Stimulated activated CD8-positive, alpha-beta memory T cell treated with anti-CD3 and anti-CD28 coated beads, Interleukin-12 subunit alpha, Interleukin-12 subunit beta, amount 100 ng/mL, for 1 hour (primary cell): Measurements from ENCODE around the gene IRF8.
A peak's percentile ranks its signal among the peaks of the same experiment; 100 is the strongest.
"Not testable (repeated sequence)": the region's sequence is repeated elsewhere in the genome, so short reads cannot be mapped to it uniquely, and the experiment has no call there.

Experiments
- DNase-seq: peaks from one replicate; pipeline ENCODE4 v3.0.0-alpha.2; 2020; ENCODE audit warnings: low read depth

Gene IRF8

DNA sequence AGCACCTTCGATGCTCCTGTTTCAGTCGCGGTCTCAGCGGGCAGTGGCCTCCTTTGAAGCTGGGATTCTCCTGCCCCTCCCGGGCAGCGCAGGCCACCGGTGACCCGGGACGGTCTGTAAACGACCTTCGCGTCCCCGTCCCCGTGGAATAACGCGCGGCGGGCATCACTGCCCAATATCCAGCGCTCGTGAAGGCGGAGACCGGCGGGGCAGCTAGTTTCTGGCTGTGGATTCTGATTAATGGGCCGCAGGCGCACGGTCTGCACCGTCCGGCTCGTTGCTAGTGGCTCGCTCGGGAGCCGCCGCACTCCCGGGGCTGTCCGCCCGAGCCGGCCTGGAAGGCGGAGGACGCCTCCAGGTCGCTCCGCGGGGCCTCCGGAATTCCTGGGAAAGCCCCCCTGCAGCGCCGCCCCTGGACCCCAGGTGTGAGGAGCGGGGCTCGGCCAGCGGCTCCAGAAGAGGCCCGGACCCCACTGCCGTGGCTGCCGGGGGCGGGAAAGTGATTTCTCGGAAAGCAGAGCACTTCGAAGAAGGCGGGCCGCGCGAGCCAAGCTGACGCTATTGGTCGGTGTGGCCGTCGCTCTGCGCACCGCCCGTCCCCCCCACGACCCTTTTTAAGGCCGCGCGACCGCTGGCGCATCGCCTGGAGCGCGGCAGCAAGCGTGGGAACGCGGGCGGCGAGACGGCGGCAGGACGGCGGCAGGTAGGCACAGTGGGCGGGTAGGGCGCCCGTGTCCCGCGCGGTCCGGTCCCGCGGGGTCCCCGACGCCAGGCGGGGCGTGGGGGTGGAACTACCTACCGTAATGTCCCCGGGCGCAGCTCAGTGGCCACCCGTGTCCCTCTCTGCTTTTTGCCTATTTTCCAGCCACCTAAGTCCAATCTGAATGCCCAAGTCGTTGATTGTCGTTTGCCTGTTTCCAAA is at the start of gene IRF8:
Gene IRF8 (plus strand): TSS at position 642 of the 922 bp plus-strand sequence. CDS start 3,854 bp downstream, outside the sequence.
- peak; percentile 52 for DNase-seq

DNA sequence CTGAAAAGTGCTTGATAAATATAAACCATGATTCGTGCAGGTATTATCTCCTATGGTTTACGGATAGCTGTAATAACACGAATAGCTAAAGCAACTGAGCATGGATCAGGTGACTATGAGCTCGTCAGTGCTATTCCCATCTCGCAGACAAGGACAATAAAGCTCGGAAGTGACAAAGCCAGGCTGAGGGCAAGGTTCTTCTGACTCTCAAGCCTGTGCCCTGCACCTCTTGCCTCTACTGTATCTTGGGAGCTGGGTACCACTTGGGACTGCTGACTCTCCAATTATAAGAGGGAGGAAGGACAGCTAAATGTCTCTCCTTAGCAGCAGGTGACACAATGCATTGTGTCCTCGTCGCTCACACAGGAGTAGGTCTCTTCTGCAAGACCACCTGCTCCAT is 49.6 kb upstream of the IRF8 start:
- no peak for DNase-seq

- no peak for DNase-seq
These were observed 48.5 kb upstream of the IRF8 start for GRCh38 chr16:85850344-85850880.

- no peak for DNase-seq
These were observed 47.8 kb upstream of the IRF8 start for GRCh38 chr16:85851034-85851785.

DNA sequence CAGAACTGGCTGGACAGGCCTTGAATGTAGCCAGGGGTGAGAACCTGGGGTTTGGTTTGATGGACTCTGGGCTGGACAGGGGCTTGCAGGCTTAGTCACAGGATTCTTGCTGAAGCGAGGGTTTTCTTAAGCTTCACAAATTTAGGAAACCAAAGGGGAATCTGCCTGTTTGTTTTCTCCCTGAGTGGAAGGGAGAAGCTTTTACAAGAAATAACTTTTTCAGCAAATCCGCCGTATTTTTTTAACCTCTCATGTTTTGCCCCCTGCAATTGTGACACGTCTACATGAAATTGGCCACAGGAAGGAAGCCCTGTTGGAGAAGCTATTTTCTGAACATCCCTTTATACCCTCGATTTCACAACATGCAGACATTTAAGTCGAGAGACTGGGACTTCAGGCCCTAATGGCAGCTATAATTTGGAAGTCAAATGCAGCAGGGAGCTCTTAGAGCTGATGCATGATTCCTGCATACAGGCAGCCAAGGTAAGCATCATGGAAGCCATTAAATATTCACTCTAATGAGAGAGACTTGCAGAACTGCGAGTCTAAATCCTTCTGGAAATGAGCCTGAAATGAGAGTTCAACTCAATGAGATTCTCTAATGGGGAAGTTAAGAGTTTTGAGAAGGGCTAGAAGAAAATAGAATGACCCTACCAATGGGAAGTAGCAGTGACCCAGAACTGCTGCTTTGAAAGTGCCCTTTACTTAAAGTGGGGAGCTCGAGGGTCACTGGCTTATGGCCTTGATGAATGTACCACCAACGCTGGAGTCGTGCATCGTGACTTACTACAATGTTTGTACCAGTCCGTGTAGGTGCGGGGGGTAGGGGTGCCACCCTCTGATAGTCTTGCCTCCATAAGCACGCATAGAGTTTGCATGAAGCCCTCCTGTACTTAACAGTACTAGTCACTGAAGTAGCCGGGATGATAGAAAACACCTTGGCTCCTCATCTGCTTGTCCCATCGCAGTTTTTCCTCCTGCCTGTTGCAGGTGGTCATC is 45.1 kb upstream of the IRF8 start:
- no peak for DNase-seq

DNA sequence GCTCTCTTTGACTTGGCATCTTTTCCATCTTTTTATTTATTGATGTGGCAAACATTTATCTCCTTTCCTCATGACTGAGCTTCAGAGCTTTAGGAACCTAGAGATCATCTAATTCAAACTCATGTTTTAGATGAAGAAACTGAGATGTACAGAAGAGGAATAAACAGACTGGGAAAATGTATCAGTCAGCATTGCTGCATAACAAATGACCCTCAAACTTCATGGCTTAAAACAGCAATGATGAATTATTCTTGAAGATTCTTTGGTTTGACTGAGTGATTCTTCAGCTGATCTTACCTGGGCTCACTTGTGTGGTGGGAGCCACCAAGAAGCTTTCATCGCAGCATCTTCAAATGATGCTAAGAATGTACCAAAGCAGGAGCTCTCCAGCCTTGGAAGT is 44.0 kb upstream of the IRF8 start:
- no peak for DNase-seq

DNA sequence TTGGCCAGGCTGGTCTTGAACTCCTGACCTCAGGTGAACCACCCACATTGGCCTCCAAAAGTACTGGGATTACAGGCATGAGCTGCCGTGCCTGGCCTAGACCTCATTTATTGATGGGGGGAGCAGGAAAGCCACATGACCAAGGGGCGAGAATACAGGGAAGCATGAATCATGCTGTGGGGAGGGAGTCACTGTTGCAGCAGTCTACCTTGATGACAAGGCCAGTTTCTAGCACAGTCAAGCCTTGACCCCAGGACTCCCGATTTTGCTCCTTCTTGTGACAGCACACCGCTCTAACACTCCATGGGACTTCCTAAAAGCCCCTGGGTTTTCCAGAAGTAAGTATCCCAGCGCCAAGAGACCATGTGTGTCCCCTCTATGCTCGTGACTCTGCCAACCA is 42.9 kb upstream of the IRF8 start:
- DNase-seq: no peak

GRCh38 chr16:85856585-85856984 is 42.4 kb upstream of the IRF8 start:
- DNase-seq: no peak

- DNase-seq: no peak
These were observed 41.6 kb upstream of the IRF8 start for GRCh38 chr16:85857406-85857805.

DNA sequence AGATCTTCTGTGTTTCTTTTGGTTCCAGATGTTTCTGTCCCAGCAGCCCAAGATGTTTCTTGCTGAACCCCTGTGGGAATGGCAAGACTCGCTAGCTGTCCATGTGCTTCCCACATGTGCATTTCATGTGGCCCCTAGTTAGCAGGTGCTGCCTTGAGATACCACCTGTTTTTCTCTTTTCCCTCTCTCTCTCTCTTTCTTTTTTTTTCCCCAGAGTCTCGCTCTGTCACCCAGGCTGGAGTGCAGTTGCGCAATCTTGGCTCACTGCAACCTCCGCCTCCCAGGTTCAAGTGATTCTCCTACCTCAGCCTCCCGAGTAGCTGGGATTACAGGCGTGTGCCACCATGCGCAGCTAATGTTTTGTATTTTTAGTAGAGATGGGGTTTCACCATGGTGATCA is 40.4 kb upstream of the IRF8 start:
- DNase-seq: not testable (repeated sequence)

- no peak for DNase-seq
These were observed 39.8 kb upstream of the IRF8 start for GRCh38 chr16:85858984-85859817.

DNA sequence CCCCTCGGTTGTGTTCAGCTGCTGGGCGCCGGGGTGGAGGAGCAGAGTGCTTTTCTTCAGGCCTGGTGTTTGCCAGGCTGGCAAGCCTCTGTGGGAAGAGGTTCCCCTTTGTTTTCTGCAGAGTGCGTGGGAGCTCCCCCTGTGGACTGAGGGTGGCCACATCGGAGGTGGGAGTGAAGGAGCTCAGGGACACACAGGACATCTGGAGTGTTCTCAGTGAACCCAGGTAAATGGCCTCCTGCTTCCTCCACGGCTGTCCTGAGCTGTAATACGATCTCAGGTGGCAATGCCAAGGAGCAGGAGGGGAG is 39.2 kb upstream of the IRF8 start:
- DNase-seq: no peak

GRCh38 chr16:85860413-85861094 is 38.4 kb upstream of the IRF8 start:
- DNase-seq: no peak

DNA sequence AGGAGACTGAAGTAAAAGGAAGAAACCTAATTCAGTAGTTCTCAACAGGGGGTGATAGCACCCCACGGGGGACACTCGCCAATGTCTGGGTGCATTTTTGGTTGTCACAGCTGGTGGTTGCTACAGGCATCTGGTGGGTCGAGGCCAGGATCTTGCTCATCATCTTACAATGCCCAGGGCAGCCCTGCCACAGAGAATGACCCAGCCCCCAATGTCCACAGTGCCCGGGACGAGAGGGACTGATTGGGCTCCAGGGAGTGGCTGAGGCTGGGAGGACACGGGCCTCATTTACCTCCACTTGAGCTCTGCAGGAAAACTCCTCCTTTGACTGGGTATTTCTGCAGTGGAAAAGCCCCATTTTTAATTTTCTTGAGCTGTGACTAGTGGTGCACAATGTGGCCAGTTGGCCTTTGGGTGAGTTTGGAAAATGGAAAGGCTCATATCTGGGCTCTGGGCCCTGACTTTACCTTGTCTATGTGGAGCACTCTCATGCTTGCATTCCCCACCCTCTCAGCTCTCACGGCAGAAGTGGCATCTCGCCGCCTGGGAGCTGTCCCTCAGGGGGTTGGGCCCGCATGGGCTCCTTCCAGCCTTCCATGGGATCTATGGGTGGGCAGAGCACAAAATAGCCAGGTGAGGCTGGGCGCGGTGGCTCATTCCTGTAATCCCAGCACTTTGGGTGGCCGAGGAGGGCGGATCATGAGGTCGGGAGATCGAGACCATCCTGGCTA is 37.7 kb upstream of the IRF8 start:
- no peak for DNase-seq

DNA sequence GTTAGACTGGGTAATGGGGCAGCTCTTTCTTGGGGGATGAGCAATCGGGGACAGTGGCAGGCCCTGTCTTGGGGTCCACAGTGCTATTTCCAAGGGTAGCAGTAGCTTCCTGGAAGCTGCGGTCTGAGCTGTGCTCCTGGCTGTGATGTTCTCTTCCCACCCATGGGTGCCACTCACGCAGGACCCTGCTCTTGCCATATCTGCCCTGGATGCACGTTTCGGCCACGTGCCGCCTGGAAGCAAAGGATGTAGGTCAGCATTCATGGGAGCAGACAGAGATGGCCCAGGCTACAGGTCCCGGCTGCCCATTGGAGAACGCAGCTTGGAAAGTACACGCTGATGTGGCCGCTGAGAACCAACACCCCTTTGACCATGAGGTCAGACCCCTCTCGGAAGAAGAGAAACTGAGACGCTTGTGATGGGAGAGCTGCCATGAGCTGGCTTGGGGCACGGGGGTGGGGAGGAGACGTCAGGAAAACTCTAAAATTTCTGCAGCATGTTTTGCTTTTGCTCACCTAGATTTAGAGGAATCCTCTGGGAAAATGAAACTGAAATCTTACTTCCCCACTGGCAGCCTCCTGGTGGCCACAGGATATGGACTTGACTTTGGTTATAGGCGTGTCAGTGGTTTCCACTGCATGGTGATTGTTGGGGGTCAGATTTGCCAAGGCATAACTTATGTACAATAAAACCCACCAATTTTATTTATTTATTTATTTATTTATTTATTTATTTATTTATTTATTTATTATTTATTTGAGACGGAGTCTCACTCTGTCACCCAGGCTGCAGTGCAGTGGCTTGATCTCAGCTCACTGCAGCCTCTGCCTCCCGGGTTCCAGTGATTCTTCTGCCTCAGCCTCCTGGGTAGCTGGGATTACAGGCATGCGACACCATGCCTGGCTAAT is 36.2 kb upstream of the IRF8 start:
- DNase-seq: no peak

- DNase-seq: no peak
These were observed 35.6 kb upstream of the IRF8 start for GRCh38 chr16:85863384-85863774.

DNA sequence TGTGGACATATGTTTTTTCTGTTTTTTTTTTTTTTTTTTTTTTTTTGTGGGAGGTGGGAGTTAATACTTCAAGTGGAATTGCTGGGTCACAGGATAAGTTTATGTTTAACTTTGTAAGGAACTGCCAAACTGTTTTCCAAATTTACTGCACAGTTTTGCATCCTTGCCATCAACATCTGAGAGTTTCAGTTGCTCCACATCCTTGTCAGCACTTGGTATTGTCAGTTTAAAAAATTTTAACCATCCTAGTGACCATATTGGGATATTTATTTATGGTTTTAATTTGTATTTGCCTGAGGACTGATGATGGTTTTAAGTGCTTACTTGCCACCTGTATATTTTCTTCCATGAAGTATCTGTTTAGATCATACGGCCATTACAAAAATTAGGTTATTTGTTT is 34.0 kb upstream of the IRF8 start:
- DNase-seq: no peak

DNA sequence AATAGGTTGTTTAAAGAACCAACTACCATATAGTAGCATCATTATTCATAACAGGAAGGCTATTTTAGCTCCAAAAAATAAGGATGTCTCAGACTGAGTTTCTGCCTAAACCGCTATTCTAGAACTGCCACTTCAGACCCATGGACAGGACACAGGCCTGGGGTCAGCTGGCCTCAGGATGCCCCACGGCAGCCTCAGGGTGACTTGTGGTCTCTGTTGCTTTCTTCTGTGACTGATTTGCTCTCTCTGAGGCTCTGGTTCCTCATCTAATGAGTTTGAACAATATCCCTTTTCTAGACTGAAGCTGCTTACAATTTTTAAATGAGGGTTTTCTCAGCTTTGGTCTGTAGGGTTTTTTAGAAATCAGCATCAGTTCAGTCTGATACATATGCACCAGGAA is 31.8 kb upstream of the IRF8 start:
- DNase-seq: no peak

- DNase-seq: no peak
These were observed 30.5 kb upstream of the IRF8 start for GRCh38 chr16:85868495-85868894.
